ENCODE results near the gene GABBR2. TPM values are rescaled to one million over a fixed set of nuclear protein-coding genes. Genes with fewer than 3 reads are reported as not detected.

GABBR2 gene
- polyA plus RNA-seq, 1 donor (not counting 4 experiments of a cell fraction or from before 2014, with no cell fraction given): 0.01 TPM

DNA sequence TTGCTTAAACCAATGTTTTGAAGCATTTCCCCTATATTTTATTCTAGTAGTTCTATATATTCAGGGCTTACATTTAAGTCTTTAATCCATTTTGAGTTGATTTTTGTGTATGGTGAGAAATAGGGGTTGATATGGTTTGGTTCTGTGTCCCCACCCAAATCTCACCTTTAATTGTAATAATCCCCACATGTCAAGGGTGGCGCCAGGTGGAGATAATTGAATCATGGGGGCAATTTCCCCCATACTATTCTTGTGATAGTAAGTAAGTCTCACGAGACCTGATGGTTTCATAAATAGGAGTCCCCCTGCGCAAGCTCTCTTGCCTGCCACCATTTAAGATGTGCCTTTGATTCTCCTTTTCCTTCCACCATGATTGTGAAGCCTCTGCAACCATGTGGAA is 361.1 kb downstream of the GABBR2 start:
- no peaks in the 10 kb centered on the region for H3K9me3 ChIP-seq (ENCODE audit: control insufficient read depth, low read depth, low read length)
- no peaks in the 10 kb centered on the region for H3K4me1 ChIP-seq (ENCODE audit: control insufficient read depth, extremely low read depth, insufficient read depth, low read length)
- no peaks in the 10 kb centered on the region for H3K79me2 ChIP-seq (ENCODE audit: control insufficient read depth, insufficient read depth, low read length)
- dilution Hi-C loops (cut with MboI; ENCODE audit: extremely low pct_ligation_motif_present, low sequenced_read_pairs): no loop called here
- H3K9me1 ChIP-seq (ENCODE audit: control insufficient read depth, extremely low read depth, insufficient read depth, low read length): no peaks in the 10 kb centered on the region
- DNase-seq (ENCODE audit: low read depth, low spot score) (no peak), FAIRE-seq (no peak)
- no peak overlapping the region for H3K9ac ChIP-seq (ENCODE audit: control insufficient read depth, extremely low read depth, insufficient read depth, low read length)
- no peak overlapping the region for H3K4me3 ChIP-seq (ENCODE audit: control insufficient read depth in 2 of 3, extremely low read depth in 1 of 3, insufficient read depth in 2 of 3, low read depth in 1 of 3, low read length in 3 of 3)
- H4K20me1 ChIP-seq (ENCODE audit: control insufficient read depth, extremely low read depth, insufficient read depth, low read length): no peaks in the 10 kb centered on the region
- no peak overlapping the region for H2AFZ ChIP-seq (ENCODE audit: control insufficient read depth, low read length)
- TF ChIP-seq, protein P1, sequence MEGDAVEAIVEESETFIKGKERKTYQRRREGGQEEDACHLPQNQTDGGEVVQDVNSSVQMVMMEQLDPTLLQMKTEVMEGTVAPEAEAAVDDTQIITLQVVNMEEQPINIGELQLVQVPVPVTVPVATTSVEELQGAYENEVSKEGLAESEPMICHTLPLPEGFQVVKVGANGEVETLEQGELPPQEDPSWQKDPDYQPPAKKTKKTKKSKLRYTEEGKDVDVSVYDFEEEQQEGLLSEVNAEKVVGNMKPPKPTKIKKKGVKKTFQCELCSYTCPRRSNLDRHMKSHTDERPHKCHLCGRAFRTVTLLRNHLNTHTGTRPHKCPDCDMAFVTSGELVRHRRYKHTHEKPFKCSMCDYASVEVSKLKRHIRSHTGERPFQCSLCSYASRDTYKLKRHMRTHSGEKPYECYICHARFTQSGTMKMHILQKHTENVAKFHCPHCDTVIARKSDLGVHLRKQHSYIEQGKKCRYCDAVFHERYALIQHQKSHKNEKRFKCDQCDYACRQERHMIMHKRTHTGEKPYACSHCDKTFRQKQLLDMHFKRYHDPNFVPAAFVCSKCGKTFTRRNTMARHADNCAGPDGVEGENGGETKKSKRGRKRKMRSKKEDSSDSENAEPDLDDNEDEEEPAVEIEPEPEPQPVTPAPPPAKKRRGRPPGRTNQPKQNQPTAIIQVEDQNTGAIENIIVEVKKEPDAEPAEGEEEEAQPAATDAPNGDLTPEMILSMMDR (optimal IDR thresholded peaks at IDR 0.05 in 1 of 3, IDR thresholded peaks at IDR 0.05 in 1 of 3, conservative IDR thresholded peaks at IDR 0.05 in 1 of 3; ENCODE audit: extremely low read depth in 1 of 3, insufficient read depth in 2 of 3, low read length in 3 of 3): no peak
- no peak for TF ChIP-seq EZH2 (IDR thresholded peaks at IDR 0.05; ENCODE audit: low read length)
- H3K36me3 ChIP-seq (ENCODE audit: control insufficient read depth in 2 of 2, extremely low read depth in 1 of 2, insufficient read depth in 2 of 2, low read length in 2 of 2): no peaks in the 10 kb centered on the region
- peaks cover 26% of the 10 kb centered on the region for H3K27me3 ChIP-seq (ENCODE audit: control insufficient read depth, extremely low read depth, insufficient read depth, low read length)
- no peak overlapping the region for H3K27ac ChIP-seq (ENCODE audit: control insufficient read depth, insufficient read depth, low read length)
- no peak overlapping the region for H3K4me2 ChIP-seq (ENCODE audit: control insufficient read depth, extremely low read depth, insufficient read depth, low read depth, low read length)

DNA sequence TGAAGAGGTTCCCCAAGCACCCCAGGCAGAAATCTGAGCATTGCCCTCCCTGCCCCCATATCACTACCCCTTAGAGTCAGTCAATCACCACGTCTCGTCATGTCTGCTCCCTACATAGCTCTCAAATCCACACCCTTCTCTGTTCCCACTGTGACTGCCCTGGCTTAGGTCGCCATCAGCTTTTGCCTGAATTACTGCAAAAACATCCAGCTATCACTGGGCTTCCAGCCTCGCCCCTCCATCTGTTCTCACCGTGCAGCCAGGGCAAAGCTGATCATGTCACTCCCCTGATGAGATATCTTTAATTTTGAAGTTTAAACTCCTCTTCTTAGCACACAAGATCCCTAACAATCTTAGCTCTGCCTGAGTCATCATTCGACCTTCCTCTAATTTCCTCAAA is 363.7 kb downstream of the GABBR2 start:
- Histone ChIP-seq H3K27ac (ENCODE audit: control insufficient read depth, insufficient read depth, low read length) (no peak overlapping the region), H2AFZ (ENCODE audit: control insufficient read depth, low read length) (no peak overlapping the region), H4K20me1 (ENCODE audit: control insufficient read depth, extremely low read depth, insufficient read depth, low read length) (no peaks in the 10 kb centered on the region), H3K79me2 (ENCODE audit: control insufficient read depth, insufficient read depth, low read length) (no peaks in the 10 kb centered on the region), H3K4me1 (ENCODE audit: control insufficient read depth, extremely low read depth, insufficient read depth, low read length) (no peaks in the 10 kb centered on the region), H3K9ac (ENCODE audit: control insufficient read depth, extremely low read depth, insufficient read depth, low read length) (no peak overlapping the region), H3K27me3 (ENCODE audit: control insufficient read depth, extremely low read depth, insufficient read depth, low read length) (peaks cover 36% of the 10 kb centered on the region), H3K36me3 (ENCODE audit: control insufficient read depth in 2 of 2, extremely low read depth in 1 of 2, insufficient read depth in 2 of 2, low read length in 2 of 2) (no peaks in the 10 kb centered on the region), H3K9me1 (ENCODE audit: control insufficient read depth, extremely low read depth, insufficient read depth, low read length) (no peaks in the 10 kb centered on the region), H3K9me3 (ENCODE audit: control insufficient read depth, low read depth, low read length) (no peaks in the 10 kb centered on the region), H3K4me3 (ENCODE audit: control insufficient read depth in 2 of 3, extremely low read depth in 1 of 3, insufficient read depth in 2 of 3, low read depth in 1 of 3, low read length in 3 of 3) (no peak overlapping the region), H3K4me2 (ENCODE audit: control insufficient read depth, extremely low read depth, insufficient read depth, low read depth, low read length) (no peak overlapping the region)
- dilution Hi-C loops (cut with MboI; ENCODE audit: extremely low pct_ligation_motif_present, low sequenced_read_pairs): no loop called here
- FAIRE-seq: no peak
- no peak for TF ChIP-seq EZH2 (IDR thresholded peaks at IDR 0.05; ENCODE audit: low read length)
- TF ChIP-seq, protein P1 (optimal IDR thresholded peaks at IDR 0.05 in 1 of 3, IDR thresholded peaks at IDR 0.05 in 1 of 3, conservative IDR thresholded peaks at IDR 0.05 in 1 of 3; ENCODE audit: extremely low read depth in 1 of 3, insufficient read depth in 2 of 3, low read length in 3 of 3): no peak
- DNase-seq (ENCODE audit: low read depth, low spot score): no peak
